ENCODE measurements around the gene UACA.

DNA sequence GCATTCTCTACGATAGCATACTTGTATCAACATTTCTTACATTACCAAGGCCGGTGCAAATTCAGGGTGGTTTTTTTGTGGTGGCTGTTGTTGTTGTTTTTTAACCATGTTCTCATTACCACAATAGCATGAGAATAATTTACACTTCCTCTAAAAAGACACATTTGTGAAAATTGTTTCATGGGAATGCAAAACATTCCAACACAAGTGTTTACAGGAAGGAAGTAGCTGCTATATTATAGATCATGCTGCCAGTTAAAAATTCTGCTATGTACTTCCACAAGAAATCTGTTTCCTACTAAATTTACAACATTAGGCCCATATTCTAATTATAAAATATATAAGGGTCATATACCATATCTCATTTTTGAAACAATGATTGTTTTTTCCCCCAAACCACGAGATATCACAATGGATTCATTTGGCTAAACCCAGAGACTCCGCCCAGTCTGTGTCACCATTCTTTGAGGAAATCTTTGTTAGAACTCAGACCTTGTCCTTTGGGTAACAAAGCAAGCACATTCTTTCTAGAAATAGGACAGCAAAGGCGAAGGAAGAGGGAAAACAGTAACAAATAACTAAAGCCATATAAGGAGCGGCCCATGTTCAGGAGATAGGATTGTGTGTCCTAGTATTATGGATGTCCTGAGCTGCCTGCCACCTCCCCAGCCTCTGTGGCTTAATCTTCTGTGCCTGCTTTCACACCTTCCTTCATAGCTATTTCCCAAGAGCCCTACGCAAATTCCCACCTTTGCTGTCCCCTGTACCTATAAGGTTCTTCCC is 60.1 kb downstream of the UACA start:
- TF ChIP-seq, protein P1, sequence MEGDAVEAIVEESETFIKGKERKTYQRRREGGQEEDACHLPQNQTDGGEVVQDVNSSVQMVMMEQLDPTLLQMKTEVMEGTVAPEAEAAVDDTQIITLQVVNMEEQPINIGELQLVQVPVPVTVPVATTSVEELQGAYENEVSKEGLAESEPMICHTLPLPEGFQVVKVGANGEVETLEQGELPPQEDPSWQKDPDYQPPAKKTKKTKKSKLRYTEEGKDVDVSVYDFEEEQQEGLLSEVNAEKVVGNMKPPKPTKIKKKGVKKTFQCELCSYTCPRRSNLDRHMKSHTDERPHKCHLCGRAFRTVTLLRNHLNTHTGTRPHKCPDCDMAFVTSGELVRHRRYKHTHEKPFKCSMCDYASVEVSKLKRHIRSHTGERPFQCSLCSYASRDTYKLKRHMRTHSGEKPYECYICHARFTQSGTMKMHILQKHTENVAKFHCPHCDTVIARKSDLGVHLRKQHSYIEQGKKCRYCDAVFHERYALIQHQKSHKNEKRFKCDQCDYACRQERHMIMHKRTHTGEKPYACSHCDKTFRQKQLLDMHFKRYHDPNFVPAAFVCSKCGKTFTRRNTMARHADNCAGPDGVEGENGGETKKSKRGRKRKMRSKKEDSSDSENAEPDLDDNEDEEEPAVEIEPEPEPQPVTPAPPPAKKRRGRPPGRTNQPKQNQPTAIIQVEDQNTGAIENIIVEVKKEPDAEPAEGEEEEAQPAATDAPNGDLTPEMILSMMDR (IDR thresholded peaks at IDR 0.05) = no peak
- TF ChIP-seq POLR2A (IDR thresholded peaks at IDR 0.05) = no peak

All from thyroid gland (tissue), 4 donors.